Parathyroid adenoma (tissue), 2 donors: ENCODE results near the gene AP2A2.

Source experiments
- H2AFZ ChIP-seq: fragments of 300-600 bp; sonication (generic); one replicate; pipeline ENCODE4 v1.7.0; 2017; ENCODE audit warnings: antibody characterized with exemption, mild to moderate bottlenecking
- H3K27ac ChIP-seq: fragments of 300-600 bp; sonication (generic); one replicate; pipeline ENCODE4 v1.7.0; 2017
- H3K27me3 ChIP-seq: fragments of 300-600 bp; sonication (generic); one replicate; pipeline ENCODE4 v1.7.0; 2017; ENCODE audit warnings: low read length; ENCODE audit not compliant: control insufficient read depth, insufficient read depth
- H3K36me3 ChIP-seq: fragments of 300-600 bp; sonication (generic); one replicate; pipeline ENCODE4 v1.7.0; 2017; ENCODE audit warnings: low read length; ENCODE audit not compliant: control insufficient read depth, insufficient read depth
- H3K4me1 ChIP-seq: fragments of 300-600 bp; sonication (generic); one replicate; pipeline ENCODE4 v1.7.0; 2017; ENCODE audit warnings: control low read depth
- H3K4me2 ChIP-seq: fragments of 300-600 bp; sonication (generic); one replicate; pipeline ENCODE4 v1.7.0; 2017; ENCODE audit warnings: low read length
- H3K4me3 ChIP-seq: fragments of 300-600 bp; sonication (generic); one replicate; pipeline ENCODE4 v1.7.0; 2017; ENCODE audit warnings: low read depth, low read length
- H3K79me2 ChIP-seq: fragments of 300-600 bp; sonication (generic); one replicate; pipeline ENCODE4 v1.7.0; 2017; ENCODE audit warnings: control low read depth
- H3K9ac ChIP-seq: fragments of 300-600 bp; sonication (generic); one replicate; pipeline ENCODE4 v1.7.0; 2017; ENCODE audit warnings: mild to moderate bottlenecking
- H3K9me3 ChIP-seq: fragments of 300-600 bp; sonication (generic); one replicate; pipeline ENCODE4 v1.7.0; 2017; ENCODE audit warnings: low read length; ENCODE audit not compliant: control insufficient read depth
- TF ChIP-seq, protein P1 (sequence below): fragments of 300-600 bp; sonication (generic); IDR thresholded peaks from one replicate; pipeline ENCODE4 v1.7.0; 2017; ENCODE audit warnings: antibody characterized with exemption, mild to moderate bottlenecking
- donor health status: primary hyperparathyroidism.

Gene AP2A2

DNA sequence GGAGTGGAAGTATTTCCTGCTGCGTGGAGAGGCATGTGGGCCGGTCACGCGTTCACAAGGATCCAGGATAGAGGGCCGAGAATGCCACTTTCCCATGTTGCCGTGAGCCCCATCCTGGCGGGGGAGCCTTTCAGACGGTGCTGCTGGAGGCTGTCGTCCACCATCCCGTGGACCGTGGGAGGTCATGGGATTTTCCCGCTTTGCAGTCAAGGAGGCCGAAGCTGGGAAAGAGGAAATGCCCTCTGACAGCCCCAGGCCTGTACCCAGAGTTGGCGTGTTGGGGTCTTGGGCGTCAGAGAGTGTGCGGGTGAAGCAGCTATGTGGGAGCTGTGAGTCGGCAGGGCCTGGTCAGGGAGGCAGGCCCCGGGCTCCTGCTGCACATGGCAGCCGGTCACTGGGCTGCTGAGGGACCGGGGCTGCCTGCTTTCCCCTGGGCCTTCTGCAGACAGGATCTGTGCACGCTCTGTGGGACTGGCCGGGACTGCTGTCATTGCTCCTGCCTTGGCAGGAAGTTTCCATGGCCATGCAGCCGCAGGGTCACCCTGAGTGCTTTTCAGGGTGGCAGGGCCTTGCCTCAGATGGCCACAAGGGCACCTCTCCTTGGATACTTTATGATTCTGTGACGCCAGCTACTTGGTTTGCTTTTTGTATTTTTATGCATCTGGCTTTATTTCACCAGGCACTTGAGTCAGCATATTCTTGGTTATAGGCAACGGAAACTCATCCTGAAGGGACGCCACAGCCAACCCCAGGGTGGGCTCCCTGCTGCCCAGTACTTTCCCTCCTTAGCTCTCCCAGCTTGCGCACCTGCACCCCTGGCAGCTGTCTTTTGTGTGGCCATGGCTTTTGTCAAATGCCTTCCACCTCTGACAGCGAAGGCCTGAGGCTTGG is 52.4 kb downstream of the AP2A2 start:
- no peaks in the 10 kb centered on the region for H3K4me1 ChIP-seq
- TF ChIP-seq, protein P1, sequence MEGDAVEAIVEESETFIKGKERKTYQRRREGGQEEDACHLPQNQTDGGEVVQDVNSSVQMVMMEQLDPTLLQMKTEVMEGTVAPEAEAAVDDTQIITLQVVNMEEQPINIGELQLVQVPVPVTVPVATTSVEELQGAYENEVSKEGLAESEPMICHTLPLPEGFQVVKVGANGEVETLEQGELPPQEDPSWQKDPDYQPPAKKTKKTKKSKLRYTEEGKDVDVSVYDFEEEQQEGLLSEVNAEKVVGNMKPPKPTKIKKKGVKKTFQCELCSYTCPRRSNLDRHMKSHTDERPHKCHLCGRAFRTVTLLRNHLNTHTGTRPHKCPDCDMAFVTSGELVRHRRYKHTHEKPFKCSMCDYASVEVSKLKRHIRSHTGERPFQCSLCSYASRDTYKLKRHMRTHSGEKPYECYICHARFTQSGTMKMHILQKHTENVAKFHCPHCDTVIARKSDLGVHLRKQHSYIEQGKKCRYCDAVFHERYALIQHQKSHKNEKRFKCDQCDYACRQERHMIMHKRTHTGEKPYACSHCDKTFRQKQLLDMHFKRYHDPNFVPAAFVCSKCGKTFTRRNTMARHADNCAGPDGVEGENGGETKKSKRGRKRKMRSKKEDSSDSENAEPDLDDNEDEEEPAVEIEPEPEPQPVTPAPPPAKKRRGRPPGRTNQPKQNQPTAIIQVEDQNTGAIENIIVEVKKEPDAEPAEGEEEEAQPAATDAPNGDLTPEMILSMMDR, result no peak
- H2AFZ ChIP-seq, result no peak overlapping the region
- peaks cover 3% of the 10 kb centered on the region for H3K79me2 ChIP-seq
- H3K27me3 ChIP-seq, result no peaks in the 10 kb centered on the region
- no peaks in the 10 kb centered on the region for H3K36me3 ChIP-seq
- no peak overlapping the region for H3K4me2 ChIP-seq
- H3K27ac ChIP-seq, result no peak overlapping the region
- H3K9me3 ChIP-seq, result no peaks in the 10 kb centered on the region
- H3K4me3 ChIP-seq, result no peak overlapping the region
- H3K9ac ChIP-seq, result no peak overlapping the region

DNA sequence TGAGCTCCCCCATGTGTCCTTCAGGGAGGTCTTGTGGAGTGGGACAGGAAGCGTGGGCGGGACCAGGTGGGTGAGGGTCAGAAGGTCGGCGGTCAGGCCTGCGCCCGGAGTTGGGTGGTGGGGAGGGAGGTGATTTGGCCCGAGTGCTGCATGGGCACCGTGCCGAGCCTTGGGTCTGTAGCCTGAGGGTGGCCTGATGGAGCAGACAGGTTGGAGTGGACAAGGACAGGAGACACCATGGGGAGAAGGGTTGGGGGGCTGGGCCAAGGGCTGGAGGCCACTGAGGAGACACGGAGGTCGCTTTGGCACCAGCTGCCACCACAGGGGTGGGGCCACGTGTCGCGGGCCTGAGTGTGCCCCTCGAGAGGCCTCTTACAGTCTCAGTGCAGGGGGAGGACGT is 53.1 kb downstream of the AP2A2 start:
- TF ChIP-seq, protein P1, result no peak
- Histone ChIP-seq H2AFZ (no peak overlapping the region), H3K9ac (no peak overlapping the region), H3K79me2 (peaks cover under 1% of the 10 kb centered on the region), H3K4me3 (no peak overlapping the region), H3K27me3 (no peaks in the 10 kb centered on the region), H3K4me2 (no peak overlapping the region), H3K9me3 (no peaks in the 10 kb centered on the region), H3K27ac (no peak overlapping the region), H3K4me1 (no peaks in the 10 kb centered on the region), H3K36me3 (no peaks in the 10 kb centered on the region)

DNA sequence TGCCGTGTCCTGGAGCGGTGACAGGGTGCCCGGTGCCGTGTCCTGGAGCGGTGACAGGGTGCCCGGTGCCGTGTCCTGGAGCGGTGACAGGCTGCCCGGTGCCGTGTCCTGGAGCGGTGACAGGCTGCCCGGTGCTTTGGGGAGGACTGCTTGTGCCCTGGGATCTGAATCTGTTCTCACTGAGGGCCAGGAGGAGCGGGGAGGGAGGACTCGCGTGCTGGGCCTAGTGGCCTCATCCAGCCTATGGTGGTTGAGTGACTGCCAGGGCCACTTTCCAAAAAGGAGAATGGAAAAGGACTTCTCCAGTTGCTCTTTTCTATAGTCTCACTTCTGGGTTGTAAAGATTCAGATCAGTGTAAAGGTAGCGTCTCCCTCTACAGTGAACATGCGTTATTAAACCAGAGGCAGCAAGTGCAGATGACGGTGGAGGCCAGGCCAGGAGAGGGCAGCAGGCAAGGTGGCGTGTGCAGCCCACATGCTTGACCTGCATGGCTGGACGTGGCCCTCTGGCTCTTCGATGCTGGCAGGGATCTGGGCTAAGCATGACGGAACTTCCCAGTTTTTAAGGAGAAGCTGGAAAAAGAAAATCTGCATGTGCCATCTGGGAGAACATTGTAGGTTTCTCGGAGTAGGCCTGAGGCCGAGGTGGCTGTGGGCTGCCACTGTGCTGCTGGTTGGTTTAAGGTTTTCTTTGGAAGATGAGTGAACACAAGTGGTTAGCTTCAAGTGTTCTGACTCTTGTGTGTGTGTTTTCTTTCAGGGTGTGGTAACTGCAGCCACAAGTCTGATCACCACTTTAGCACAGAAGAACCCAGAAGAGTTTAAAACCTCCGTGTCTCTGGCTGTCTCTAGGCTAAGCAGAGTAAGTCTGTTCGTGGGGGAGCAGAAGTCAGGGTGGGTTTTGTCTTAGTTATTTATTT is 55.0 kb downstream of the AP2A2 start:
- H3K79me2 ChIP-seq, result no peaks in the 10 kb centered on the region
- no peaks in the 10 kb centered on the region for H3K9me3 ChIP-seq
- no peak overlapping the region for H2AFZ ChIP-seq
- no peak overlapping the region for H3K27ac ChIP-seq
- H3K4me1 ChIP-seq, result no peaks in the 10 kb centered on the region
- H3K27me3 ChIP-seq, result no peaks in the 10 kb centered on the region
- H3K4me2 ChIP-seq, result no peak overlapping the region
- H3K36me3 ChIP-seq, result no peaks in the 10 kb centered on the region
- no peak overlapping the region for H3K9ac ChIP-seq
- no peak overlapping the region for H3K4me3 ChIP-seq
- TF ChIP-seq, protein P1, result no peak

DNA sequence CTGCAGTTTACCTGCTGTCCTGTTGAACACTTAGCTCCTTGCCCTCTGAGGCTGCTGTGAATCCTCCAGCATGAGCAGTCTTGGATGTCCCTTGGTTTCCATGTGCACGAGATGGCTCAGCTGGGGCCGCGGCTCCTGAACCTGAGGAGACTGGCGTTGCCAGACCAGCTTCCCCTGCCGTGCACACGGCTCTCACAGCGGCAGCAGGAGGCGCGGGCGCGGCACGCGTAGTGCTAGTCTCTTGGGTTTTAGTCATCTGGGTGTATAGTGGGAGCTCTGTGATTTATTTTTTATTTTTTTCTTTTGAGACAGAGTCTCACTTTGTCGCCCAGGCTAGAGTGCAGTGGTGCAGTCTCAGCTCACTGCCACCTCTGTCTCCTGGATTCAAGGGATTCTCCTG is 56.1 kb downstream of the AP2A2 start:
- TF ChIP-seq, protein P1, result no peak
- Histone ChIP-seq H3K79me2 (no peaks in the 10 kb centered on the region), H3K9me3 (no peaks in the 10 kb centered on the region), H3K4me3 (no peak overlapping the region), H3K4me2 (no peak overlapping the region), H3K4me1 (no peaks in the 10 kb centered on the region), H2AFZ (no peak overlapping the region), H3K9ac (no peak overlapping the region), H3K27ac (no peak overlapping the region), H3K27me3 (no peaks in the 10 kb centered on the region), H3K36me3 (no peaks in the 10 kb centered on the region)
